Astrocyte (in vitro differentiated cells and primary cell): ENCODE data around the gene FYN. TPM values are rescaled to one million over a fixed set of nuclear protein-coding genes. Genes with fewer than 3 reads are reported as not detected.
A peak's percentile ranks its signal among the peaks of the same experiment; 100 is the strongest.

Source experiments
- DNase-seq: peaks from one replicate; pipeline ENCODE4 v3.0.0-alpha.2; 2010; ENCODE audit warnings: low read depth
- FAIRE-seq: peaks from 2 replicates; lab custom pipeline; 2011; peaks lifted over from hg19 to GRCh38; lab: Jason Lieb, UNC
- H2AFZ ChIP-seq: 2 replicates; pipeline ENCODE4 v1.6.0; 2012; ENCODE audit warnings: low read depth, low read length, inconsistent platforms
- H3K27ac ChIP-seq: 2 replicates; pipeline ENCODE4 v1.5.1; 2011; ENCODE audit warnings: low read depth, low read length, inconsistent platforms
- H3K27me3 ChIP-seq: 2 replicates; pipeline ENCODE4 v1.6.0; 2011; ENCODE audit warnings: low read length, inconsistent platforms; ENCODE audit not compliant: insufficient read depth
- H3K36me3 ChIP-seq: 2 replicates; pipeline ENCODE4 v1.5.1; 2011; ENCODE audit warnings: low read length, inconsistent platforms; ENCODE audit not compliant: insufficient read depth
- H3K4me1 ChIP-seq: 2 replicates; pipeline ENCODE4 v1.5.1; 2011; ENCODE audit warnings: low read length, inconsistent platforms; ENCODE audit not compliant: insufficient read depth
- H3K4me2 ChIP-seq: 2 replicates; pipeline ENCODE4 v1.6.0; 2012; ENCODE audit warnings: low read length, inconsistent platforms
- H3K4me3 ChIP-seq: 2 replicates; pipeline ENCODE4 v1.5.1; 2011; ENCODE audit warnings: low read depth, mild to moderate bottlenecking, low read length, inconsistent platforms; ENCODE audit not compliant: insufficient read depth
- H3K79me2 ChIP-seq: 2 replicates; pipeline ENCODE4 v1.6.0; 2012; ENCODE audit warnings: mild to moderate bottlenecking, low read length, inconsistent platforms; ENCODE audit not compliant: insufficient read depth
- H3K9ac ChIP-seq: 2 replicates; pipeline ENCODE4 v1.6.0; 2012; ENCODE audit warnings: mild to moderate bottlenecking, low read length, inconsistent platforms
- H3K9me3 ChIP-seq: 2 replicates; pipeline ENCODE4 v1.5.1; 2012; ENCODE audit warnings: low read depth, mild to moderate bottlenecking, low read length, inconsistent platforms; ENCODE audit not compliant: insufficient read depth
- H4K20me1 ChIP-seq: 2 replicates; pipeline ENCODE4 v1.6.0; 2012; ENCODE audit warnings: low read length, inconsistent platforms; ENCODE audit not compliant: insufficient read depth
- H3K27ac Mint-ChIP-seq: one replicate; pipeline ENCODE4 v1.8.0; 2021; ENCODE audit warnings: mild to moderate bottlenecking, mixed read lengths; ENCODE audit not compliant: unreplicated experiment
- H3K27me3 Mint-ChIP-seq: one replicate; pipeline ENCODE4 v1.8.0; 2021; ENCODE audit warnings: low read depth, mixed read lengths; ENCODE audit not compliant: unreplicated experiment
- H3K36me3 Mint-ChIP-seq: one replicate; pipeline ENCODE4 v1.8.0; 2021; ENCODE audit warnings: low read depth, mixed read lengths; ENCODE audit not compliant: unreplicated experiment
- H3K4me1 Mint-ChIP-seq: one replicate; pipeline ENCODE4 v1.8.0; 2021; ENCODE audit warnings: low read depth, mixed read lengths; ENCODE audit not compliant: unreplicated experiment
- H3K4me3 Mint-ChIP-seq: one replicate; pipeline ENCODE4 v1.8.0; 2021; ENCODE audit warnings: mild to moderate bottlenecking, moderate library complexity, mixed read lengths; ENCODE audit not compliant: unreplicated experiment
- H3K9me3 Mint-ChIP-seq: one replicate; pipeline ENCODE4 v1.8.0; 2021; ENCODE audit warnings: mild to moderate bottlenecking, mixed read lengths; ENCODE audit not compliant: unreplicated experiment
- CTCF ChIP-seq: IDR thresholded peaks from 2 replicates; pipeline ENCODE4 v1.5.1; 2011; ENCODE audit warnings: low read depth, mild to moderate bottlenecking, inconsistent platforms, low read length, moderate library complexity; ENCODE audit not compliant: insufficient read depth
- EZH2 ChIP-seq: IDR thresholded peaks from 2 replicates; pipeline ENCODE4 v1.6.1; 2012; ENCODE audit warnings: mild to moderate bottlenecking, low read length, inconsistent platforms; ENCODE audit not compliant: insufficient read depth
- total RNA-seq: library from RNA; stranded (reverse); gene quantifications from 2 replicates; pipeline ENCODE4 v1.2.1, GENCODE V29; 2021

FYN gene
- total RNA-seq, 1 donor from 2014 or later = 167 TPM

GRCh38 chr6:111724039-111724438 is 149.2 kb downstream of the FYN start:
- H4K20me1 ChIP-seq = peaks cover 10% of the 10 kb centered on the region
- H3K4me2 ChIP-seq = peak overlapping the region; percentile 24
- H3K4me1 ChIP-seq = peaks cover 34% of the 10 kb centered on the region
- no peaks in the 10 kb centered on the region for H3K27me3 ChIP-seq
- H3K36me3 Mint-ChIP-seq = peaks cover 32% of the 10 kb centered on the region
- H3K4me3 Mint-ChIP-seq = no peak overlapping the region
- no peak overlapping the region for H3K27ac Mint-ChIP-seq
- H3K27me3 Mint-ChIP-seq = no peaks in the 10 kb centered on the region
- no peak overlapping the region for H3K27ac ChIP-seq
- H3K9ac ChIP-seq = no peak overlapping the region
- no peaks in the 10 kb centered on the region for H3K9me3 Mint-ChIP-seq
- no peak overlapping the region for H2AFZ ChIP-seq
- TF ChIP-seq CTCF (no peak), EZH2 (no peak)
- DNase-seq (no peak), FAIRE-seq (no peak)
- H3K9me3 ChIP-seq = no peaks in the 10 kb centered on the region
- peaks cover 4% of the 10 kb centered on the region for H3K36me3 ChIP-seq
- no peak overlapping the region for H3K4me3 ChIP-seq
- H3K4me1 Mint-ChIP-seq = peaks cover 12% of the 10 kb centered on the region
- H3K79me2 ChIP-seq = peaks cover 22% of the 10 kb centered on the region

- Histone ChIP-seq H3K9ac (no peak overlapping the region), H3K79me2 (peaks cover 22% of the 10 kb centered on the region), H2AFZ (no peak overlapping the region), H3K36me3 (peaks cover 6% of the 10 kb centered on the region), H3K27ac (no peak overlapping the region), H3K4me1 (peaks cover 34% of the 10 kb centered on the region), H3K9me3 (no peaks in the 10 kb centered on the region), H3K4me3 (no peak overlapping the region), H4K20me1 (peaks cover 10% of the 10 kb centered on the region), H3K27me3 (no peaks in the 10 kb centered on the region), H3K4me2 (peak overlapping the region; percentile 24)
- Mint-ChIP-seq H3K36me3 (peaks cover 35% of the 10 kb centered on the region), H3K4me1 (peaks cover 12% of the 10 kb centered on the region), H3K9me3 (no peaks in the 10 kb centered on the region), H3K27ac (no peak overlapping the region), H3K27me3 (no peaks in the 10 kb centered on the region), H3K4me3 (no peak overlapping the region)
- DNase-seq = no peak
- no peak for FAIRE-seq
- TF ChIP-seq CTCF = no peak
- no peak for TF ChIP-seq EZH2
Measured at GRCh38 chr6:111723412-111723970, 149.8 kb downstream of the FYN start.

GRCh38 chr6:111722179-111722731 is 151.0 kb downstream of the FYN start:
- Mint-ChIP-seq H3K27me3 (no peaks in the 10 kb centered on the region), H3K4me3 (no peak overlapping the region), H3K4me1 (peaks cover 12% of the 10 kb centered on the region), H3K9me3 (no peaks in the 10 kb centered on the region), H3K27ac (no peak overlapping the region), H3K36me3 (peaks cover 37% of the 10 kb centered on the region)
- H2AFZ ChIP-seq = no peak overlapping the region
- no peak overlapping the region for H3K4me3 ChIP-seq
- H3K27ac ChIP-seq = no peak overlapping the region
- no peaks in the 10 kb centered on the region for H3K27me3 ChIP-seq
- no peak overlapping the region for H3K4me2 ChIP-seq
- H3K79me2 ChIP-seq = peaks cover 22% of the 10 kb centered on the region
- H3K36me3 ChIP-seq = peaks cover 10% of the 10 kb centered on the region
- TF ChIP-seq EZH2 (no peak), CTCF (no peak)
- peaks cover 27% of the 10 kb centered on the region for H3K4me1 ChIP-seq
- H3K9me3 ChIP-seq = no peaks in the 10 kb centered on the region
- no peak for FAIRE-seq
- H3K9ac ChIP-seq = no peak overlapping the region
- H4K20me1 ChIP-seq = peaks cover 10% of the 10 kb centered on the region
- DNase-seq = peak; percentile 42
